Measurements from ENCODE around the gene KDM4B.

KDM4B gene

GRCh38 chr19:5066768-5067167 lies 97.9 kb downstream of the KDM4B start:
- Histone ChIP-seq H3K27ac (ENCODE audit: insufficient read depth, low read length, poor library complexity, severe bottlenecking) (no peak overlapping the region), H3K4me3 (ENCODE audit: insufficient read depth, low read depth, low read length, poor library complexity, severe bottlenecking) (no peak overlapping the region), H3K27me3 (replicated peaks; ENCODE audit: control insufficient read depth, insufficient read depth, low read length, poor library complexity, severe bottlenecking) (no peaks in the 10 kb centered on the region), H3K9me3 (ENCODE audit: control insufficient read depth, low read length) (no peaks in the 10 kb centered on the region), H3K4me1 (ENCODE audit: control insufficient read depth, insufficient read depth, low read length, poor library complexity, severe bottlenecking) (no peaks in the 10 kb centered on the region), H3K36me3 (ENCODE audit: control insufficient read depth, insufficient read depth, low read length) (peaks cover 18% of the 10 kb centered on the region)
- no peak for DNase-seq

- H3K4me3 ChIP-seq (ENCODE audit: insufficient read depth, low read depth, low read length, poor library complexity, severe bottlenecking): no peak overlapping the region
Measured at GRCh38 chr19:5067678-5068077, 98.8 kb downstream of the KDM4B start.

DNA sequence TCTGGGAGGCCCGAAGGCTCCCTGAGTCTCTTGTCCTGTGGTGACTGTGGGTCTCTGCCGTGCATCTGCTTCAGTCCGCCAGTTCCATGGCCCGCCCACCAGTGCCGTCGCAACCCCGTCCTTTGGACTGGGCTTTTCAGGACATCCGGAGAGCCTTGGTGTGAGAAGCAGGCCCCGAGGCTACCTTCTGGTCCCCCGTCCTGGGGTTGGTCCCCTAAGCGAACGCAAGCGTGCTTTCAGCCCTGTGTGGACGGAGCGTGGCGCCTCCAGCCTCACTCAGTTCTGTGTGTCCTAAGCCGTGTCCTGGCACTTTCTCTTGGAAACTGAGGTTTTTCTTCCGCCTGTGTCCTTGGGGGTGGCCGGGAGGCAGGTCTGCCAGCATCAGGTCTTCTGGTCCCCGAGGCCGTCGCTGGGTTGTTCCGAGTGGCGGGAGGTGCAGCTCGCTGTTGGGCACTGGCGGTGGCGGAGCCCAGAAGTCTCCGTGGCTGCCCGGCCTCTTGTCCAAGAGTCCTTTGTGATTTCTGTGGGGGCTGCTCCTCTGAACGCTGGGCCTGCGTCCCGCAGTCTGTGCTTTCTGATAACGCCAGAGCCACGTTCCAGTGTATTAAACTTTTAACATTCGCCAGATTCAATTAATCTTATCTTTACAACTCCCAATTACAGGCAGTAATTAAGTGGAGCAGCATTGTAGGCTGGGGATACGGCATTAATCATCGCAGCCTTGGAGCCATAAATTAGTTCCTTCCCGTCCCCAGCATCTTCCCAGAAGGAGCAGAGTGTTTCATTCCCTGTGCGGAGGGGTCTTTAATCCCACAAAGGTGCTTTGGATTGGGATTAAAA lies 99.5 kb downstream of the KDM4B start:
- no peaks in the 10 kb centered on the region for H3K4me1 ChIP-seq (ENCODE audit: control insufficient read depth, insufficient read depth, low read length, poor library complexity, severe bottlenecking)
- peaks cover 20% of the 10 kb centered on the region for H3K36me3 ChIP-seq (ENCODE audit: control insufficient read depth, insufficient read depth, low read length)
- no peak overlapping the region for H3K27ac ChIP-seq (ENCODE audit: insufficient read depth, low read length, poor library complexity, severe bottlenecking)
- H3K9me3 ChIP-seq (ENCODE audit: control insufficient read depth, low read length): no peaks in the 10 kb centered on the region
- no peak overlapping the region for H3K4me3 ChIP-seq (ENCODE audit: insufficient read depth, low read depth, low read length, poor library complexity, severe bottlenecking)
- no peaks in the 10 kb centered on the region for H3K27me3 ChIP-seq (replicated peaks; ENCODE audit: control insufficient read depth, insufficient read depth, low read length, poor library complexity, severe bottlenecking)
- DNase-seq: no peak

More at GRCh38 chr19:5067678-5068077, 98.8 kb downstream of the KDM4B start:
- no peak for DNase-seq
- no peaks in the 10 kb centered on the region for H3K9me3 ChIP-seq (ENCODE audit: control insufficient read depth, low read length)
- H3K4me1 ChIP-seq (ENCODE audit: control insufficient read depth, insufficient read depth, low read length, poor library complexity, severe bottlenecking): no peaks in the 10 kb centered on the region
- H3K27ac ChIP-seq (ENCODE audit: insufficient read depth, low read length, poor library complexity, severe bottlenecking): no peak overlapping the region
- H3K27me3 ChIP-seq (replicated peaks; ENCODE audit: control insufficient read depth, insufficient read depth, low read length, poor library complexity, severe bottlenecking): no peaks in the 10 kb centered on the region
- H3K36me3 ChIP-seq (ENCODE audit: control insufficient read depth, insufficient read depth, low read length): peaks cover 19% of the 10 kb centered on the region

DNA sequence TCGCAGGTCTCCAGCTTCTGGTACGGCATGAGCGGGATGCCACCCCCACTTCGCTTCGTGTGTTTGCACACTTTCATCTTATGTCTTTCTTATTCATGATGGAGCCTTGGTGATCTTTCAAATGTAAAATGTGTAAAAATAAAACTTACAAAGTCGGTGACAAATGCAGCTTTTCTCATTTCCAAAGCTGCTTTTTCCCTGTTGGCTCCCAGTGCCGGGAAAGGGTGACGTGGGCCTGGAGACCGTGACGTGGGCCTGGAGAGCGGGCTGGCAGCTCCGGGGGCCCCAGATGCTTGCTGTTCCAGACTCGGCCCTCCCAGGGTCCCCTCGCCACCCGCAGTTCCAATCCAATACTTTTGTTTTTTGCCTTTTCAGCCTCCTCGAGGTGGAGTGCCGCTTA lies 101.4 kb downstream of the KDM4B start:
- no peak overlapping the region for H3K4me3 ChIP-seq (ENCODE audit: insufficient read depth, low read depth, low read length, poor library complexity, severe bottlenecking)
- H3K9me3 ChIP-seq (ENCODE audit: control insufficient read depth, low read length): no peaks in the 10 kb centered on the region
- no peaks in the 10 kb centered on the region for H3K27me3 ChIP-seq (replicated peaks; ENCODE audit: control insufficient read depth, insufficient read depth, low read length, poor library complexity, severe bottlenecking)
- no peaks in the 10 kb centered on the region for H3K4me1 ChIP-seq (ENCODE audit: control insufficient read depth, insufficient read depth, low read length, poor library complexity, severe bottlenecking)
- H3K27ac ChIP-seq (ENCODE audit: insufficient read depth, low read length, poor library complexity, severe bottlenecking): no peak overlapping the region
- H3K36me3 ChIP-seq (ENCODE audit: control insufficient read depth, insufficient read depth, low read length): peaks cover 20% of the 10 kb centered on the region
- DNase-seq: no peak

DNA sequence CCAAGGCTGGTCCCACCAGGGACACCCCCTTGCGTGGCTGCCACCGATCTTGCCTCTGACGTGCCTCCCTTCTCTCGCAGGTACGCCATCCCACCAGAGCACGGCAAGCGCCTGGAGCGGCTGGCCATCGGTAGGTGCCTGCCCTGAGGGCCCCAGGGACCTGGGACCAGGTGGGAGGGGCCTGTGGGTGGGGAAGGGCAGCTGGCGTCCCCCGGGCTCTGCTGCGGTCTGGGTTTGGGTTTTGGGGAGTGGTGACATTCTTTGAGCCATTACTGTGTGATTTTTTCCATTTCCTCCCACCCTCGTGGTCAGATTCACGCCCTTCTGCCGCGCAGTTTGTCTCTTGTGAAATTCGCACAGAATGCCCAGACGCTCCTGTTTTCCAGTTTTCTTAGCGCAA lies 102.0 kb downstream of the KDM4B start:
- Histone ChIP-seq H3K4me1 (ENCODE audit: control insufficient read depth, insufficient read depth, low read length, poor library complexity, severe bottlenecking) (no peaks in the 10 kb centered on the region), H3K36me3 (ENCODE audit: control insufficient read depth, insufficient read depth, low read length) (peaks cover 20% of the 10 kb centered on the region), H3K27me3 (replicated peaks; ENCODE audit: control insufficient read depth, insufficient read depth, low read length, poor library complexity, severe bottlenecking) (no peaks in the 10 kb centered on the region), H3K4me3 (ENCODE audit: insufficient read depth, low read depth, low read length, poor library complexity, severe bottlenecking) (no peak overlapping the region), H3K27ac (ENCODE audit: insufficient read depth, low read length, poor library complexity, severe bottlenecking) (no peak overlapping the region), H3K9me3 (ENCODE audit: control insufficient read depth, low read length) (no peaks in the 10 kb centered on the region)
- no peak for DNase-seq

- no peak overlapping the region for H3K4me3 ChIP-seq (ENCODE audit: insufficient read depth, low read depth, low read length, poor library complexity, severe bottlenecking)
- no peak overlapping the region for H3K27ac ChIP-seq (ENCODE audit: insufficient read depth, low read length, poor library complexity, severe bottlenecking)
- no peaks in the 10 kb centered on the region for H3K27me3 ChIP-seq (replicated peaks; ENCODE audit: control insufficient read depth, insufficient read depth, low read length, poor library complexity, severe bottlenecking)
- H3K36me3 ChIP-seq (ENCODE audit: control insufficient read depth, insufficient read depth, low read length): peaks cover 20% of the 10 kb centered on the region
- no peaks in the 10 kb centered on the region for H3K4me1 ChIP-seq (ENCODE audit: control insufficient read depth, insufficient read depth, low read length, poor library complexity, severe bottlenecking)
- DNase-seq: no peak
- no peaks in the 10 kb centered on the region for H3K9me3 ChIP-seq (ENCODE audit: control insufficient read depth, low read length)
Measured at GRCh38 chr19:5071579-5071978, 102.7 kb downstream of the KDM4B start.

DNA sequence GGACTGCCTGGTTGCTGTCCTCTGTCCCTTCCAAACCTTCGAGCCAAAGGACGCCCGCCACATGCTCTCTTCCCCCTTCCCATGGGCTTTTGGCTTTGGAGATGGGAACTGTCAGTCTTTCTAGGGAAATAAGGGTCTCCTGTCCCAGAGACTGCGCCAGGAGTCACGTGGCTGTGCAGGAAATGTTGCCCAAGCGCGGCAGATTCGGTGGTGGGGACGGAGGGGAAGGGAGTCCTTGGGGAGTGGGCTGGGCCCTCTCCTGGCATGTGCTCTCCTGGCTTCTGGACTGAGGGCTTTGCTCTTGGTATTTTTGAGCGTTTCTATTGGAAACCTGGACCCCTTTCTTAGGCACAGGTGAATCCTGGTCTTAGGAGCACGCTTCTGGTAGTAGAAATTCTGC lies 103.2 kb downstream of the KDM4B start:
- no peak overlapping the region for H3K27ac ChIP-seq (ENCODE audit: insufficient read depth, low read length, poor library complexity, severe bottlenecking)
- no peak for DNase-seq
- no peaks in the 10 kb centered on the region for H3K4me1 ChIP-seq (ENCODE audit: control insufficient read depth, insufficient read depth, low read length, poor library complexity, severe bottlenecking)
- no peaks in the 10 kb centered on the region for H3K27me3 ChIP-seq (replicated peaks; ENCODE audit: control insufficient read depth, insufficient read depth, low read length, poor library complexity, severe bottlenecking)
- no peak overlapping the region for H3K4me3 ChIP-seq (ENCODE audit: insufficient read depth, low read depth, low read length, poor library complexity, severe bottlenecking)
- H3K36me3 ChIP-seq (ENCODE audit: control insufficient read depth, insufficient read depth, low read length): peaks cover 20% of the 10 kb centered on the region
- no peaks in the 10 kb centered on the region for H3K9me3 ChIP-seq (ENCODE audit: control insufficient read depth, low read length)

DNA sequence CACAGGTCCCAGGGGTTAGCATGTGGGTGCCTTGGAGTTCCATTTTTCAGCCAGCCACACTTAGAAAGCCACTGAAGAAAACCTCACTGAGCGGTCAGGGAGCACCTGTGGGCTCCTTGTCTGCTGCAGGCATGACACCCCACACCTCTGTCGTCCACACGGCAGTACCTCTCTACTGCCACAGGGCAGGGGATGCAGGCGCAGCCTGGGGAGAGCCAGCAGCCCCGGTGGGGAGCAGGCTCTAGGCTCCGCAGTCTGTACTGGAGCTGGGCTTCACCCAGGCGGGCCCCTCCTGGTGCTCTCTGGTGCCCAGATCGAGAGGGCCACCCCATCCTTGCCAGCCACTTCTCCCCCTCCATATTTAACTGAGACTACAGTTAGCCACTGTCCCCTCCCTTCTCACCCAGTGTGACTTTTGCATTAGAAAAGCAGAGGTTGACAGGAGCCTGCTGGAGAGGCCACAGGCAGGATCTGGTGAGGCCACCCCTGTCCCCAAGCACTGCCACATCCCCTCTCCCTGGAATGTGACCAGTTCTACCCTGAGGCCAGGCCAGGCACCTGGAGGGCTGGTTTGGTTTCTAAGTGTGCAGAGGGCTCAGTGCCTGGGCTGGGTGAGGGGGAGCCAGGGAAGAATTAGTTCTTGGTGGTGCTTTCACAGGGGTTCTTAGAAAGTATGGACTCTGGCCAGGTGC lies 104.4 kb downstream of the KDM4B start:
- Histone ChIP-seq H3K36me3 (ENCODE audit: control insufficient read depth, insufficient read depth, low read length) (peaks cover 23% of the 10 kb centered on the region), H3K9me3 (ENCODE audit: control insufficient read depth, low read length) (no peaks in the 10 kb centered on the region), H3K4me3 (ENCODE audit: insufficient read depth, low read depth, low read length, poor library complexity, severe bottlenecking) (no peak overlapping the region), H3K4me1 (ENCODE audit: control insufficient read depth, insufficient read depth, low read length, poor library complexity, severe bottlenecking) (no peaks in the 10 kb centered on the region), H3K27ac (ENCODE audit: insufficient read depth, low read length, poor library complexity, severe bottlenecking) (no peak overlapping the region), H3K27me3 (replicated peaks; ENCODE audit: control insufficient read depth, insufficient read depth, low read length, poor library complexity, severe bottlenecking) (no peaks in the 10 kb centered on the region)
- DNase-seq: no peak

DNA sequence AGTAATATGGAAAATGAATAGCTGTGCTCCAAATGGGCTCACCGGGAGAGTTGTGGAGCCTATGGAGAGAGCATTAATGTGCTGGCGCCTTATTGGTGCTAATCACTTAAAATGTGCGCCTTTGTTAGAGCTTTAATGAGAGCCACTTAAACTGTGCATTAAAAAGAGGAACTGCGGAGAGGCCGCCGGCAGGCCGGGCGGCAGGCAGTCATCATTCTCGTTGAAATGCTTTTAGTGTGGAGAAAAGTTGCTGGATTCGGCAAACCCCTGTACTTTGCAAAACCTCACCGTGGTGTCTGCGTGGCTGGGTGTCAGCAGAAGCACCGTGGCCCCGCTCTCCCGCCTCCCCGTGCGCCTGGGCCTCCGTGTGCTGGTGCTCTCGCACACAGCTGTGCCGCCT lies 105.5 kb downstream of the KDM4B start:
- no peaks in the 10 kb centered on the region for H3K27me3 ChIP-seq (replicated peaks; ENCODE audit: control insufficient read depth, insufficient read depth, low read length, poor library complexity, severe bottlenecking)
- no peaks in the 10 kb centered on the region for H3K4me1 ChIP-seq (ENCODE audit: control insufficient read depth, insufficient read depth, low read length, poor library complexity, severe bottlenecking)
- no peak overlapping the region for H3K4me3 ChIP-seq (ENCODE audit: insufficient read depth, low read depth, low read length, poor library complexity, severe bottlenecking)
- peaks cover 31% of the 10 kb centered on the region for H3K36me3 ChIP-seq (ENCODE audit: control insufficient read depth, insufficient read depth, low read length)
- no peak for DNase-seq
- H3K27ac ChIP-seq (ENCODE audit: insufficient read depth, low read length, poor library complexity, severe bottlenecking): no peak overlapping the region
- H3K9me3 ChIP-seq (ENCODE audit: control insufficient read depth, low read length): no peaks in the 10 kb centered on the region

- DNase-seq: no peak
- Histone ChIP-seq H3K36me3 (ENCODE audit: control insufficient read depth, insufficient read depth, low read length) (peaks cover 36% of the 10 kb centered on the region), H3K4me3 (ENCODE audit: insufficient read depth, low read depth, low read length, poor library complexity, severe bottlenecking) (no peak overlapping the region), H3K27ac (ENCODE audit: insufficient read depth, low read length, poor library complexity, severe bottlenecking) (no peak overlapping the region), H3K4me1 (ENCODE audit: control insufficient read depth, insufficient read depth, low read length, poor library complexity, severe bottlenecking) (no peaks in the 10 kb centered on the region), H3K27me3 (replicated peaks; ENCODE audit: control insufficient read depth, insufficient read depth, low read length, poor library complexity, severe bottlenecking) (no peaks in the 10 kb centered on the region), H3K9me3 (ENCODE audit: control insufficient read depth, low read length) (no peaks in the 10 kb centered on the region)
Measured at GRCh38 chr19:5074830-5075394, 106.0 kb downstream of the KDM4B start.

Data from effector memory CD4-positive, alpha-beta T cell (primary cell).